Endothelial cell (in vitro differentiated cells): ENCODE measurements around the gene LGMN. TPM values are rescaled to one million over a fixed set of nuclear protein-coding genes. Genes with fewer than 3 reads are reported as not detected.

ENCODE experiments used
- DNase-seq: peaks from one replicate; pipeline ENCODE4 v3.0.0; 2021; ENCODE audit warnings: low spot score
- H3K27ac Mint-ChIP-seq: one replicate; pipeline ENCODE4 v1.8.0; 2021; ENCODE audit warnings: mixed read lengths, inconsistent platforms; ENCODE audit not compliant: unreplicated experiment
- H3K27me3 Mint-ChIP-seq: one replicate; pipeline ENCODE4 v1.8.0; 2021; ENCODE audit warnings: mild to moderate bottlenecking, moderate library complexity, mixed read lengths, inconsistent platforms; ENCODE audit not compliant: unreplicated experiment
- H3K36me3 Mint-ChIP-seq: one replicate; pipeline ENCODE4 v1.8.0; 2021; ENCODE audit warnings: mild to moderate bottlenecking, low read depth, mixed read lengths, inconsistent platforms; ENCODE audit not compliant: unreplicated experiment
- H3K4me1 Mint-ChIP-seq: one replicate; pipeline ENCODE4 v1.8.0; 2021; ENCODE audit warnings: mild to moderate bottlenecking, mixed read lengths, inconsistent platforms; ENCODE audit not compliant: unreplicated experiment
- H3K4me3 Mint-ChIP-seq: one replicate; pipeline ENCODE4 v1.8.0; 2021; ENCODE audit warnings: mild to moderate bottlenecking, mixed read lengths, inconsistent platforms; ENCODE audit not compliant: unreplicated experiment
- H3K9me3 Mint-ChIP-seq: one replicate; pipeline ENCODE4 v1.8.0; 2021; ENCODE audit warnings: mixed read lengths, inconsistent platforms; ENCODE audit not compliant: unreplicated experiment
- long read RNA-seq: library from polyadenylated mRNA; unstranded; transcript quantifications from one replicate; pipeline ENCODE4 v2.0.0, GENCODE V29; 2020; ENCODE audit not compliant: unreplicated experiment
- total RNA-seq: library from RNA; stranded (reverse); fragmentation: NEBNext Ultra II Directional; extraction: Animal tissue kit (Norgen Biotek cat#: 25700); gene quantifications from one replicate; pipeline ENCODE4 v1.2.1, GENCODE V29; 2021; ENCODE audit not compliant: unreplicated experiment
- TF ChIP-seq, protein P1 (sequence below): fragments of 200-600 bp; sonication (generic); IDR thresholded peaks from one replicate; pipeline ENCODE4 v1.5.0; 2021; ENCODE audit warnings: antibody characterized with exemption; ENCODE audit not compliant: unreplicated experiment

The LGMN gene
- 97.6 TPM for total RNA-seq
- long read RNA-seq, transcript LGMN-216 (13 exons, 1,797 nt): minor isoform, 6 of 109 reads
- long read RNA-seq, transcript LGMN-201 (14 exons, 2,055 nt): major isoform, 86 of 109 reads
- long read RNA-seq, partial matches to known transcripts: 5 of 109 reads
- long read RNA-seq, other reads (novel, unspliced or antisense): 9 of 109 reads

DNA sequence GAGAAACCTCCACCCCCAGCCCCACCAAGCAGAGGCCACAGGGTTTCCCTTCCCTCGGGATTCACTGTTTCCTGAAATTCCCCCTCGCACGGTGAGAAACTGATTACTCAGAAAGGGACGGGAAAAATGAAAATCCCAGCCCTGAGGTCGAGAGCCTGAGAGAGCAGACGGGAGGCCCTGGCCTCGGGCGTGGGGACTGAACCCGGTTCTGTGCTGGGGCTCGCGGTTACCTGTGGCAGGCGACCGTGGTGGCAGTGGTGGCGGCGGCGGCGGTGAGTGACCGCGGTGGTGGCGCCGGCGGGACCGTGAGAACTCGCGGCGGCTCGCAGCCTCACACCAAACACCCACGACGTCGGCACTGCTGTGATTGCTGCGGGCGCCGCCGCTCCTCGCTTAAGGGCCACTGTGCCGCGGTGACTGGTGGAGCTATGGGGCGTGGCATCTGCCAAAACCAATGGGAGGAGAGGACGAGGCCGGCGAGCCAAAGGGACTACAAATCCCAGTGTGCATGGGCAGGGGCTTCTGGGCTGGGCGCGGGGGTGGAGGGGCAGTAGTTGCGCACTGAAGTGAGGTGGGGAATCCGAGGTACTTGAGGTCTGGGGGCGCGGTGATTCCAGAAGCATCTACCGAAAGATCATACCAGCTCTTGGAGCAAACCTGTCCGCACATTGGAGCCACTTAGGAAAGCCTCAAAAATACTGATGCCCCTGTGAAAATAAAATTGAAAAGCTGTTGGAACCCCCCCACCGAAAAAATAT is at the start of gene LGMN:
Gene LGMN (minus strand): TSS at position 369 of the 758 bp plus-strand sequence. CDS start 15,841 bp downstream, outside the sequence.
- Mint-ChIP-seq H3K27me3 (peaks cover 8% of the 10 kb centered on the region), H3K9me3 (no peaks in the 10 kb centered on the region), H3K36me3 (peaks cover 3% of the 10 kb centered on the region)

GRCh38 chr14:92794961-92795360 is 46.5 kb upstream of the LGMN start:
- peaks cover 8% of the 10 kb centered on the region for H3K27me3 Mint-ChIP-seq
- H3K4me1 Mint-ChIP-seq: peaks cover 18% of the 10 kb centered on the region
- peaks cover 21% of the 10 kb centered on the region for H3K36me3 Mint-ChIP-seq
- TF ChIP-seq, protein P1, sequence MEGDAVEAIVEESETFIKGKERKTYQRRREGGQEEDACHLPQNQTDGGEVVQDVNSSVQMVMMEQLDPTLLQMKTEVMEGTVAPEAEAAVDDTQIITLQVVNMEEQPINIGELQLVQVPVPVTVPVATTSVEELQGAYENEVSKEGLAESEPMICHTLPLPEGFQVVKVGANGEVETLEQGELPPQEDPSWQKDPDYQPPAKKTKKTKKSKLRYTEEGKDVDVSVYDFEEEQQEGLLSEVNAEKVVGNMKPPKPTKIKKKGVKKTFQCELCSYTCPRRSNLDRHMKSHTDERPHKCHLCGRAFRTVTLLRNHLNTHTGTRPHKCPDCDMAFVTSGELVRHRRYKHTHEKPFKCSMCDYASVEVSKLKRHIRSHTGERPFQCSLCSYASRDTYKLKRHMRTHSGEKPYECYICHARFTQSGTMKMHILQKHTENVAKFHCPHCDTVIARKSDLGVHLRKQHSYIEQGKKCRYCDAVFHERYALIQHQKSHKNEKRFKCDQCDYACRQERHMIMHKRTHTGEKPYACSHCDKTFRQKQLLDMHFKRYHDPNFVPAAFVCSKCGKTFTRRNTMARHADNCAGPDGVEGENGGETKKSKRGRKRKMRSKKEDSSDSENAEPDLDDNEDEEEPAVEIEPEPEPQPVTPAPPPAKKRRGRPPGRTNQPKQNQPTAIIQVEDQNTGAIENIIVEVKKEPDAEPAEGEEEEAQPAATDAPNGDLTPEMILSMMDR: no peak
- no peak for DNase-seq
- peak overlapping the region; percentile 99 for H3K4me3 Mint-ChIP-seq
- H3K9me3 Mint-ChIP-seq: no peaks in the 10 kb centered on the region
- H3K27ac Mint-ChIP-seq: peak overlapping the region; percentile 95

More for the DNA sequence above, at the start of gene LGMN:
- TF ChIP-seq, protein P1: no peak
- peak; percentile 92 for DNase-seq
- peak within 1 kb of the TSS; percentile 88 for H3K27ac Mint-ChIP-seq
- peak within 1 kb of the TSS; percentile 96 for H3K4me3 Mint-ChIP-seq
- H3K4me1 Mint-ChIP-seq: peaks cover 25% of the 10 kb centered on the region

DNA sequence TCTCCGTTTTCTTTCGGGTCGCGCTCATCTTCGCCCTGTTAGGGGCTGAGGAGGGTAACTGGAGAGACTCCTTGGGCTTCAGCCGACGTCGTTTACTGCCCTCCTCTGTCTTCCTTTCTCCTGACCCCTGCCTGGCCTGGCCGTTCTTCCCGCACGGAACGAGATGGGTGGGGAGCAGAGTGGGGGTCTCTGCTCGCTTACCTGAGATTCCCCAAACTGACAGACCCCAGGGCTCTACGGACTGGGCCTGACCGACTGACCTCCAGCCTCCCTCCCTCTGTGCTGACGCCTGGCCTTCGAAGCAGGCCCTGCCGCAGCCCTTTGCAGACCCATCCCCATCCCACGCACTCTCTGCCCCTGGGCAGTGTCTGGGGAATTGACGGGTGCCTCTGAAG is 46.1 kb upstream of the LGMN start:
- TF ChIP-seq, protein P1: no peak
- DNase-seq: peak; percentile 16
- peaks cover 18% of the 10 kb centered on the region for H3K4me1 Mint-ChIP-seq
- H3K36me3 Mint-ChIP-seq: peaks cover 19% of the 10 kb centered on the region
- peak overlapping the region; percentile 95 for H3K27ac Mint-ChIP-seq
- H3K27me3 Mint-ChIP-seq: peaks cover 8% of the 10 kb centered on the region
- H3K4me3 Mint-ChIP-seq: peak overlapping the region; percentile 99
- H3K9me3 Mint-ChIP-seq: no peaks in the 10 kb centered on the region

DNA sequence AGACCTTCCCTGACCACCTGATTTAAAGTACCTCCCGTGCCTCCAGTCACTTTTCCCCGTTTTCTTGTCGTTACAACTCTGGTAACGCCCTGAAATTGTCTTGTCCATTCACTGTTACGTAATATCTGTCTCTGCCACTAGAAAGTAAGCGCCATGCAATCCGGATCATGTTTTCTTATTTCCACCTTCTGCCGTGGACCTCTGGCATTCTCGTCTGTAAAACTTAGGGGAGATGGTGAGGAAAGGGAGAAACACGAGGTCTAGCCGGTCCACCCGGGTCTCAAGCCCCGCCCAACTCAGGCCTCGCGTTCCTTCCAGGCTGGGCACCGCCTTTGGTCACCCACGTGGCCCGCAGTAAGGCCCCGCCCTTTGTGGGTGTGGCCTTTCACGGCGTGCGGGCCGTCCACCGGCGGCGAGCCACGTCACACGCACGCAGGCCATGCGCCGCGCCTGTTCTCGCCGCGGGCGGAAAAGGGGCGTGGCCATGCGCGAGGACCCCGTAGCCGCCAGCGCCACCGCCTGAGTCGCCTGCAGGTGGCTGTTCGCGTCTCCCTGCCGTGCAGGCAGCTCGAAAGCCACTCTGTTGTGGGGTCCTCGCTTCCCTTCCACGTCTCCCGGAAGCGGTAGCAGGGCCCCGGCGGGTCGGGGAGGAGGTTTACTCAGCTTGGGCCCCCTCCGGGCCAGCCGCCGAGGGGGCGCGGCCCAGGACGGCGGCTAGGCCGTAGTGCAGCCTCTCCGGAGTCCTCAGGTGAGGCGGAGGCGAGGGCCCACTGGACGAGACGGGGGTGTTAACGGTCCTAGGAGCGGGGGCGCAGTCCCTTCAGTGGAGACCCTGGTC is 45.5 kb upstream of the LGMN start, which contains the start of gene GOLGA5:
Gene GOLGA5 (plus strand): TSS at position 597 of the 838 bp plus-strand sequence. CDS start 3,133 bp downstream, outside the sequence.
- peaks cover 18% of the 10 kb centered on the region for H3K4me1 Mint-ChIP-seq
- H3K27ac Mint-ChIP-seq: peak within 1 kb of the TSS; percentile 95
- H3K4me3 Mint-ChIP-seq: peak within 1 kb of the TSS; percentile 99
- peaks cover 19% of the 10 kb centered on the region for H3K36me3 Mint-ChIP-seq
- DNase-seq: peak; percentile 99
- TF ChIP-seq, protein P1: no peak
- H3K9me3 Mint-ChIP-seq: no peaks in the 10 kb centered on the region
- H3K27me3 Mint-ChIP-seq: peaks cover 8% of the 10 kb centered on the region
